HG03565 (cell line): ENCODE data around the gene PCARE.
"Not testable (repeated sequence)": the region's sequence is repeated elsewhere in the genome, so short reads cannot be mapped to it uniquely, and the experiment has no call there.

Experiments used
- ATAC-seq: cut with Tn5 transposase; IDR thresholded peaks from one replicate; pipeline ENCODE4 v1.9.1; 2021; ENCODE audit warnings: mild to moderate bottlenecking, moderate library complexity; ENCODE audit not compliant: unreplicated experiment

Gene PCARE

GRCh38 chr2:29097569-29097968 lies 23.2 kb upstream of the PCARE start:
- ATAC-seq, result no peak

- no peak for ATAC-seq
Observed at GRCh38 chr2:29096969-29097368, 22.6 kb upstream of the PCARE start.

DNA sequence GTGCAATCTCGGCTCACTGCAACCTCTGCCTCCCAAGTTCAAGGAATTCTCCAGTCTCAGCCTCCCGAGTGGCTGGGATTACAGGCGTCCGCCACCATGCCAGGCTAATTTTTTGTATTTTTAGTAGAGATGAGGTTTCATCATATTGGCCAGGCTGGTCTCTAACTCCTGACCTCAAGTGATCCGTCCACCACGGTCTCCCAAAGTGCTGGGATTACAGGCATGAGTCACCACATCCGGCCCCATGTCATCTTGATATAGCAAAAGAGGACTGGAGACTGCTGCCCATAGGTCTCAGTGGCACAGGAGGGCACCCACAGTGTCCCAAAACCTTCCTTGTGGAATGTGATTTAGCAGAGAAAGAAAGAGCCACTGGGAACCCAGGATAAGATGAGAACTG lies 16.0 kb upstream of the PCARE start:
- ATAC-seq, result not testable (repeated sequence)

DNA sequence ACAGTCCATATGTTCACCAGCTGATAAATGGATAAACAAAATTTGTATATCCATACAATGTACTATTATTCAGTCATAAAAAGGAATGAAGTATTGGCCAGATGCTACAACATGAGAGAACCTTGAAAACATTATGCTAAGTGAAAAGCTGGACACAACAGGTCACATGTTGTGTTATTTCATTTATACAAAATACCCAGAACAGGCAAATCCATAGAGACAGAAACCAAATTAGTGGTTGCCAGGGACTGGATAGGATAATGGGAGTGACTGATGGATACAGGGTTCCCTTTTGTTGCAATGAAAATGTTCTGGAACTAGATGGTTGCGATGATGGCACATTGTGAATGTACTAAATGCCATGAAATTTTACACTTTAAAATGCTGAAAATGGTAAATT lies 10.2 kb upstream of the PCARE start:
- no peak for ATAC-seq

GRCh38 chr2:29082804-29083495 lies 8.6 kb upstream of the PCARE start:
- ATAC-seq, result peak; percentile 38

GRCh38 chr2:29080886-29081743 lies 6.8 kb upstream of the PCARE start:
- ATAC-seq, result no peak

GRCh38 chr2:29079887-29080286 lies 5.6 kb upstream of the PCARE start:
- no peak for ATAC-seq

- ATAC-seq, result no peak
Observed at GRCh38 chr2:29075894-29076705, 1.8 kb upstream of the PCARE start.

DNA sequence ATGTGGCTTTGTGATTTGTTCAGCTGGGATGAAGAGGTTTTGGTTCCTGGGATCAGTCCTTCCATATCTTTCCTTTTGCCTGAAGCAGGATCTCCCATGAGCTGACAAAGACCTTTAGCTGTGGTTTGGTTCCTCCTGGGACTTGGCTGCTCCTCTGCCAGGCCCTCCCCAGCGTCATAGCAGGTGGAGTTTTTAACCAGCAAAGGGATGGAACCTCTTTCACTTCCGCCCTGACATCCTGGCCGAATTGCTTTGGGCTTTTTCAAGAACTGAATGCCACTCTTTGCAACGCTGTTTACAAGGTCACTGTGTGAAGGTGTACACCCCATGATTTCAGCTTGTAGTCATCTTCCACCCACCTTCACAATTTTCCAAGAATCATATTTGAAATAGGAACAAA lies 390 bp downstream of the PCARE start:
- ATAC-seq, result no peak

DNA sequence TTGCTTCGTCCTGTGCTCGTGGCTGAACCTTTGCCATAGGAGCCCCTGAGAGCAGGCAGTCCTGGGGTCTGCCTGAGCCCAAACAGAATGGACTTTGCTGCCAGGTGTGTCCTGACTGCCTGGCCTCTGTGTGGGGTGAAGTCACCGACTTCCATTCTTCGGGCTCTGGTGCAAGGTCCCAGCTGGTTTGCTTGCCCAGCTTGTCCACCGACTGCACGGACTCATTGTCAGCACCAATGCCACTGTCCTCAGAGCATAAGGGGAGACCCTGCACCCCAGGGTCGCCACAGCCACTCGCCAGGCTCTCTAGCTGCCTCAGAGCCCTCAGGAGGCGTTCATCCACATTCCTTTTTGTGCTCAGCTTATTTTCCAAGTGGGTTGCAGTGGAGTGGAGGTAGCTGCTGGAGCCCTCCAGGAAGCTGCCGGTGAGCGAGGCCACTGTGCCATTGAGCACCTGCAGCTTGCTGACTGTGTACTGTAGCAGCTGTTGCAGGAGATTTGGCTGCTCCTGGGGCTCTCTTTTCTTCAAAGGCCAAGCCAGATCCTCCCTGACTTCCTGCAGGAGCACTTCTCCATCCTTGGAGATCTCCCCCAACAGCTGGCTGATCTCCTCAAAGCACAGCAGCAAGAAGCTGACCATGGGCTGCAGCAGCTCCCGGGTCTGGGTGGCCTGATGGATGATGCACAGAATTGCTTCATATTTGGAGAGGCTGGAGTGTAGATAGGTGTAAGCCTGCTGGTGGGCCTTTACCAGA lies 1.2 kb downstream of the PCARE start:
- ATAC-seq, result no peak

DNA sequence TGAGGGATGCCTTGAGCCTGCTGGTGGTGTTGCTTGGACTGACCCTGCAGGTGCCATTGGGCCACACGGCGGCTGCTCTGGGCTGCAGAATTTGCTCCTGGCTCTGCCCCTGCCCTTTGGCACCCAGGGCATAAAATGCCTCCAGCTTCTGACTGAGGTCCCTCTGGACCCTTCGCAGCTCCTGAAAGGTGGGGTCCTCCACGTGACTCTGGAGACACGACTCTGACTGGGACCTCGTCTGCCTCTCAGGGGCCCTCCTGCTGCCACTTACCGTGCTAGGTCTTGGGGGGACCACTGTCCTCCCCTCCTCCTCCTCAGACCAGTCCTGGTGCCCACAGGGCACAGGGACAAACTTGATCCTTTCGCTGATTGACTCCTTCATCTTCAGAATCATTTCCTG lies 2.1 kb downstream of the PCARE start:
- ATAC-seq, result no peak

- ATAC-seq, result no peak
Observed at GRCh38 chr2:29071032-29071975, 3.0 kb downstream of the PCARE start.

- no peak for ATAC-seq
Observed at GRCh38 chr2:29070526-29070925, 3.8 kb downstream of the PCARE start.

- no peak for ATAC-seq
Observed at GRCh38 chr2:29068513-29068912, 5.8 kb downstream of the PCARE start.

GRCh38 chr2:29066997-29067605 lies 7.2 kb downstream of the PCARE start:
- ATAC-seq, result no peak

GRCh38 chr2:29066271-29066860 lies 8.0 kb downstream of the PCARE start:
- ATAC-seq, result no peak

DNA sequence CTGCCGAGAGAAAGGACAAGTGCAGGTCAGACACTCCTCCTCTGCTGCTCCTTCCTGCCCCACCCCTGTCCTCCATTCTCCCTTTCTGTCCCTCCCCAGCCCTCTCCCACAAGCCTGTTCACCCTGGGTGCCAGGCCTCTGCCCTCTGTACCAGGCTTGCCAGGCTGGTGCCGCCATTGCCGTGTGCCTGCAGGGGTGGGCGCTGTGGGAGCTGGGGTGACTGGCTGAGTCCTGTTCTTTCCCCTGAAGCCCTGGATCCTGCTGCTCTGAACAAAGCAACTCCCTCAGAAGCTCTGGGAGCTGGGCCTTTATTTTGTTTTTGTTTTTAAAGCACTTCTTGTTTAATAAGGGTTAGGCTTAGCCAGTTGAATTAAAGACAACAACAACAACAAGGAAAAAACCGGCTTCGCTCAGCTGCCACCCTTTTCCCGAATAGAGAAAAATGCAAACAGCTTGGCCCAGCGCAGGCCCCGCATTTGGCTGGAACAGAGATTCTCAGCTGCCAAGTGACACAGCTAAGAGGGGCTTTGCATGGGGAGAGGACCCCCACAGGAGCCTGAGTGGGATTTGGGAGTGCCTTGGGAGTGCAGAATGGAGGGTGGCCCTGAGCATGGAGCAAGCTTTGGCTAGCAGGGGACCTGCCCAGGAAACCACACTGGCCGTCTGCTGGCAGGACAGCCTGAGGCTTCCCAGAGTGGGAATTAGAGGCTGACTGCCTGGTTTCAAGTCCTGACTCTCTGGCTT lies 9.1 kb downstream of the PCARE start:
- no peak for ATAC-seq

GRCh38 chr2:29064746-29065067 lies 9.6 kb downstream of the PCARE start:
- ATAC-seq, result no peak
